Measurements from ENCODE around the gene SREBF1.

SREBF1 gene

DNA sequence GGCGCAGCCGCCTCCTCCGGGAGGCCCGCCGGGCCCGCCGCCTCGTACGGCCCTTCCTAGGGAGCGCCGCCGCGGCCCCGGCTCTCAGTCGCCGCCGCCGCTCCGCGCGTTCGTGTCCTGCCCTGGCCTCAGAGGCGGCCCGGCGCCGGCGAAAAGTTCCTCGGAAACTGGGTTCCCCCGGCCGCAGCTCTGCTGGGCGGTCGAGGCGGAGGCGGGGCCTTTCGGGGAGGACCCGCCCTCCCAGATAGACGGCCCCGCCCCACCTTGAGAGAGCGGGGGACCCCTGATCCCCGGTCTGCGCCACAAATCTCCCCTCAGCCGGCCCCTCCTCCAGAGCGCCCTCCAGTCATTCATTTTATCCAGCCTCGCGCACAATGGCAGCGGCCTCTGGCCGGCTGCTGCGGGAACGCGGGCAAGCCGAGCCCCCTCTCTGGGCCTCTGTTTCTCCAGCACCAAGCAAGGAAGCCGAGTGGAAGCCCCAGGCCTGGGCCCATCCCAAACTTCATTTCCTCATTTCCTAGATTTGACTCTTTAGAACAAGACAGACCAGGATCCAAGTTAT lies at the start of gene SREBF1:
SREBF1 (minus strand) TSS at position 169 of the 562 bp plus-strand sequence. CDS start 169 bp downstream, outside the sequence.
- DNase-seq: no peak

DNA sequence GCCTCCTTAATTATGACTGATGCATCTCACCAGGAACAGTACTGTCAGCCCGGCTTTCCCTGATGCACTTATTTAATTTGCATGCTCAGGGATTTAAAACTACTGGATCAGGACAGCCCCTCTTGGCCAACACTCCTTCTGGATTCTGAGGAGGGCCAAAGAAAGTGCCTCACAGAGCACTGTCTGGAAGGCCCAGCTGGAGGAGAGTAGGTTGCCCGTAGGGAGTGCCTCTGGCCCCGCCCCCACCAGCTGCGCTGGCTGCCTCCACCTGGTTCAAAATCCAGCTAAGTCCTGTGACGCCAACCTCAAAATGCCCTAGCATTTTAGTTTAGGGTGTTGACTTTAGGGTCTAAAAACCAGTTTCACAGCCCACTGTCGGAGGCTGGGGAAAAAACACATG lies 49.4 kb upstream of the SREBF1 start:
- DNase-seq: no peak

DNA sequence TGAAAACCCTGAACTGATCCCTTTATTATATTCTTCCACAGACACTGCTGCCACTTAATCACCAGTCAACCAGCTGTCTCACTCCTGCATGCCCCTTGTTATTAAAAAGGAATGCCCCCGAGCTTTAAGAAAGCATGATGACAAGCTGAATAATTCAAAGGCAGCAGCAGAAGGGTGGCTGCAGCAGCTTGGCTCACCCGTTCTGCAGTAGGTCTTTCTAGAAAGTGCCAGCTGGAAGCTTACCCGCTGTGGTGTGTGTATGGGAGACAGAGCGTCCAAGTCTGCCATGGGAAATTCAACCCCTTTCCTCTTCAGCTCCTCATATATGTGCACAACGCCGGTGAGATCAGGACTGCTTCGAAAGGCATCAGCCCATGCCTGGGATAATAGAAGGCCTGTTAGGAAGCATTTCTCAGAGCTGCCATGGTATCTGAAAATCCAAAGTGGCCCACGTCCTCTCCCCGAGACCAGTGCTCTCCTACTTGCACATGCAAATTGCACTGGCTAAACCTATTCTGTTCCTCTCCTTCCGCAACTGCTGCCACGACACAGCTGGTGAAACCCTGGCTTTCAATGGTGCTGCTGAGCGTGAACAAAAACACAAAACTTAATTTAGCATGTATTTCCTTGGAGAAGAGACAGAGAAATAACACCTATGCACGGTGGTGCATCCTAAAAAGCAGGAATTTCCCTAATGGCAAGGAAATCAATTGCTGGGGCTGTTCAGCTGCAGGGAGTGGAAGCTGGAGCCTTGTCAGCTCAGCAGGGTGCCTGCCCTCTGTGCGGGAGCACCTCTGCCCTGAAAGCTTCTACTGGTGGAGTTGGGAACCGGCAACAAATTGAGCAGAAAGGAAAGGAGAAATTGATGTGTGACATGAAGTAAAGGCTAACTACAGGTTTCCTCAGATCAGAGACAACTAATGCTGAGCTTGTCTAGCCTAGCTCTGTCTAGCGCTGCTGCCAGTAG lies 47.9 kb upstream of the SREBF1 start:
- no peak for DNase-seq

DNA sequence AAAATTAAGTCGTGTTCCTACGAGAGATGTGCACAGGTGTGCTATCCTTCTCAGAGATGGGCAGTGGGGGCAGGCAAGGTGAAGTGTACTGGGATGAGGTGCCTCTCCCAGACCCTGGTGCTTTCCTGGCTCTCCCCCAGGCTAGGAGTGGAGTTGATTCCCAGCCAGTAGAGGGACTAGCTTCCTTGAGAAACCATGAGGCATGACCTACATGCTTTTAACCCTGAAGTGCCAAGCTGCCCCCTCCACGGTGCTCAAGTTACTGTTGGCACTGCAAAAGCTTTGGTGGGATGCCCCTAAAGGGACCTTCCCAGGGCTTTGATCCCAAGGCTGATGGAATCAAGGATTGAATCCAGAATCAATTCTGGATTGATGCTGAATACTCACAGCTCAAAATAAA lies 47.0 kb upstream of the SREBF1 start:
- no peak for DNase-seq

DNA sequence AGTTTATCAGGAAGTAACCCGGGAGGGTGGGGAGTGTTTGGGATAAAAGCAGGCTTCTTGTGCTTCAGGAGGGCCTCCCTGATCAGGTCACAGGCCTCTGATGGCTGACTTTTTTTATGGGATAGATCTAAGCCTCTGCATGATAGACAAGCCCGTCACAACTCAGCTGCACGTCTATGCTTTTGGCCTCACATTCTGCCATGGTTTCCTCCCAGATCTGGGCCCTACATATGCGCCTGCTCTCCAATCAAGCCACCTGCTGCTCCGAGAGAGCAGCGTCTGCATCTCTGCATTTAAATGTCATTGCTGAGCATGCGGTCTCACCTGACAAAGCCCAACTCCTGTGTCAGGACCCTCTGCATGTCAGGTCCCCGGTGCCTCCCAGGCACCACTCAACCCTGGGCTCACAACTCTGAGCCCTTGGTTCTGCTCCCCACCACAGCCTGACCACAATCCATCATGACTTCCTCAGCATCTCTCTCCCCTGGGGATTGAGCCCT lies 45.3 kb upstream of the SREBF1 start:
- DNase-seq: no peak

DNA sequence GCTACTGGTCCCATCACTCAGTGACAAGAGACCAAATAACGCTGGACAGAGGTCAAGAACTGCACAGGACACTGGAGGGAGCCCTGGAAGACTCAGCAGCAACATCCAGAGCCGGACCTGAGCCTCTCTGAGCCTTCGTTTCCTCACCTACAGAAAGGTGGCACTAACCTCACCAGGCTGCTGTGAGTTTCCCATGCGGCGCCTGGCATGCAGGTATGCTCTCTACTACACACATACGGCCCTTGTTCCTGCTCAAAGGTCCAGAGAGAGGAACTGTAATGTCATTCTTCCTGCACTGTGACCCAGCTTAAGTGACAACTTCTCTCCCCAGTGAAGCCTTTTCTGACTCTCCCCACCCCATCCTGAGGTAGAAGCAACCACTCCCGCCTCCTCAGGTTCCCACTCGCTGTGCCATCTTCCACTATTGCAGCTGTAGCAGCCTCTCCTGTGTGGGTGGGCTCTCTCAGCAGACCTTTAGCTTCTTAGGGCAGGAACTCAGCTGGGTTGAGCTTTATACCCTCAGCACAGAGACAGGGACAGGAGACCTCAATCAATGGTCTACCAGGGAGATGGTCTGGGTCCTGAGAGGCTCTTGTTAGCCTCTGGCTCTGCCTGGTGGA lies 43.9 kb upstream of the SREBF1 start:
- DNase-seq: no peak

DNA sequence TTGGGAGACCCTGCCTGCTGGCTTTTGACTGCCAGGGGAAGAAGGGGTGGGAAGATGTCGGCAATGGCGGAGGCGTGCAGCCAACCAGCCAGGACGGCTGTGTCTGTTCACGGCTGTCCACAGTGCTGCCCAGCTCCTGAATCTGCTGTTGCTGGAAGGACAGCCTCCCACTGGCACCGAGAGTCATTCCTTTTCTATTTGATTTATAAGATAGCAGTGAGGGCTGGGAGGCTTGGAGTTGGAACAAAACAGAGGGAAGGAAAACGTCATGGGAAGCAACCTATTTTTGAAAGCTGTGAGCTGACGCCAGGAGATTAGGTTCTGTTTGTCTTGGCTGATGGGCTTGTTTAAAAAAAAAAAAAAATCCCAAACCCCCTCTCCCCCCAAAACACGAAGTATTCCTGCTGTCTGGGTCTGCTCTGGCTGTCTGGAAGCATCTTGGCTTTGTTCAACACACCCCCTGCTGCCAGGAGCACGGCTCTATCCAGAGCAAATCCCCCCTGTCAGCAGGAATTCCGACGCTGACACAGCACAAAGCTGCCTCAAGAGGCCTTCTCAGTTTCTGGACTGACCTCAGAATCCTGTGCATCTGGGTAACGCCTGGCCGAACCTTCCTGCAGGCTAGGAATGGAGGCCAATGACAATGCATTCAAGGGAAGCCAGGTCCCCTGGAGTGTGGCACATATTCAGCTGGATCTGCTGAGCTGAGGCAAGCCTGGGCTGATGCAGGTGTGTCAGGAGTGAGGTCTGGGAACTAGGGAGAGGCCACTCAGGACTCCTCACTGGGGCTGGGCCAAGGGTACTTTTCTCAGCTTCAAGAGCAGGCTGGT lies 41.0 kb upstream of the SREBF1 start:
- DNase-seq: no peak

DNA sequence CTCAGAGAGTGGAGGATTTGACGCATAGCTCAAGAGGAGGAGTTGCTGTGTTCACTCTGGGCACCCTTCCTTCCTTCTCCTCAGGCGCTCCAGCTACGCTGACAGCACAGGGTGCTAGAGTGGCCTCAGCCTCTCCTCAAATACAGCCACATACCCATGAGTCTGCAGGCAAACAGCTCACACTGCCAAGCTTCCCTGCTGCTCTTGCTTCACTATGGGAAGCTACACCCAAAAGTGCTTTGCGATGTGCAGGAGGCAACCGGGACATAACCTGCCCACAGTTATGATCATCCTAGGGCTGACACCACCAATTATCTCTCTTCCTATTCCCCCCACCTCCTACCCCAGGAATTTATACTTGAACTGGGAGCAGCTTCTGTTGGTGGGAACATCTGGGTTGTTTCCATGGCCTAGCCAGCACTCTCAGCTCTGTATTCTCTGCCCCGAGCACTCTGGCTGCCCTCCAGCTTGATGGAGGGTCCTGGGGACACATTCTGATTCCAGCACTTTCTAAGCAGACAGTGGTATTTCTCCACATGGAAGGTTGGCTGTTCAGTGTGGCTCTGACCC lies 40.3 kb upstream of the SREBF1 start:
- no peak for DNase-seq

DNA sequence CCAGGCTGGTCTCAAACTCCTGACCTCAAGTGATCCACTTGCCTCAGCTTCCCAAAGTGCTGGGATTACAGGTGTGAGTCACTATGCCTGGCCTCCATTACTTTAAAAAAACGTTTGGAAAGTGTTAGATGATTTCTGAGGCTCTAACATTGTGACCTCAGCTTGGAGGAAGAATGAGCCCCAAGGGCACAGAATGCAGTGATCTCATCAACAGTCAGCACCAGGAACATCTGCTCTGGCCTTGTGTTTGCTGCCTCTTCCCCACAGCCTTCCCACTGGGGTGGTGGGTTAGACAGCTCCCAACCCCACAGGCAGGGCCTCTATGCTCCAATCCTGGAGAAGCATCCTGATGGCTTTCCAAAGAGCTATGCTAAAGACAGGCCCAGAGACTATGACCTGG lies 37.7 kb upstream of the SREBF1 start:
- DNase-seq: peak; percentile 81

DNA sequence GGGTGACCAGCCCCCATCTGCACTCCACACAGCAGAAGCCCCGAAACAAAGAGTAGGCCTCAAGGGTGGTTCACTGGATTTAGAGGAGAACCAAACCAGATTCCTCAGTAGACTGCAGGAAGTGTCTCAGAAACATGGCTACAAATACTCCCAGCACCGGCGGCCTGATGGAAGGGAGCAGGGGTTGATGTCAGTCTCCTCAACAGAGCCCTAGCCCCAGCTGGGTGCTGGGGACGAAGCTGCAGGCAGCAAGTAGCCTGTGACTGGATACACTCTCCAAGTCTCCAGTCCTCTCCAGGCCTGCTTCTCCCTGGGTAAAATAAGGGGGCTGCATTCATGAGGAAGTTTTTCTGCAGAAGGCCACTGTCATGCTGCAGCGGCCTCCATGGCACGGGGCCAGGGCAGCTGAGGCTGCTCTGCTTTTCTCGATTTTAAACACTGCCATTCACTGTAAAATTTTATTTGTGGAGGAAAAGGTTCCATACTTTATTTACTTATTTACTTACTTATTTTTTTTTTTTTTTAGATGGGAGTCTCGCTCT lies 36.7 kb upstream of the SREBF1 start:
- no peak for DNase-seq

DNA sequence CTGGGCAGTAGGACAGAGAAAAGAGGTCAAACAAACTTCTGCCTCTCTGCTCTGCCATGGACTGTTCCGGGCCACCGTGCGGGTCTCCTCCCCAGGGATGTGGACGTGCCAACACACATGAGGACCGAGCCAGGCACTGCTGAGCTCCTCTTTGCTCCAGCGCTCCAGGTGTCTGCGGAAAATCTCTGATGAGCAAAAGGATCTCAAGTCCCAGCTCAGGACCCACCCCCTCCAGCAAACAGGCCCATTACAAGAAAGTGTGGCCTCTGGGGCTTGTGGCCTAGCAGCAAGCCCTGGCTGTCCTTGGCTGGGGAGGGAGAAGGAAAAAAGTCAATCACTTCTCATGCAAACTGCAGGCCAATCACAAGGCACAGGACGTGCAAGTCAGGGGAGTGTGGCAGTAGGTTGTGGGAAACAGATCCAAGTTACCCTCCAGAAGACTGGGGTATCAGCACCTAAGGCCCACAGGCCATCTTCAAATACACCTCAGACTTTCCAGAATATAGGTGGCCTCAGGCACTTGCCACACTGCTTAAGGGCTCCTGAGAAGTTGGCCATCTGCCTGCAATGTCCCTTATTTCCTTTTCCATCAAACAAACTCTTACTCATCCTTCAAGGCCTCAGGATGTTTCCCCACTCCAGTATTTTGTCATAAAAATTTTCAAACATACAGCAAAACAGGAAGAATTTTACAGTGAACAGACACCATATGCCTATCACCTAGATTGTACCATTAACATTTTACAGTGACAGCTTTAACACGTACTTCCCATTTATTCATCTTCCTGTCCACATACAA lies 36.0 kb upstream of the SREBF1 start:
- no peak for DNase-seq

DNA sequence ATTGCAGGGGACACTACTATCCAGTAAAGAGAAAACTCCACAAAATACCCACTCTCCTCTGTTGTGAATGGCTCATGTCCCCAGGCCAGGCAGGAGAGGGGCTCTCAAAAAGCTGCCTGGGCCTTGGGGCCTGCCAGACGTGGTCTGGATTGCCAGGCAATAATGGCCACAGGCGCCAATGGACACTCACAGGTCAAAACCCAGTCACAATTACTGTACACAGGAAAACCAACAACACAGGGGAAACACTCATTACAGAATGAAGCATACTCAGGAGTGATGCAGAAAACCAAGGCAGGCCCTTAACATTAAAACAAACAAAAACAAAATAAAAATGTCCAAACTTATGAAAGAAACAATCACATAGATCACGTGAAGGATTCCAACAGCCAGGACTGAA lies 35.1 kb upstream of the SREBF1 start:
- no peak for DNase-seq

DNA sequence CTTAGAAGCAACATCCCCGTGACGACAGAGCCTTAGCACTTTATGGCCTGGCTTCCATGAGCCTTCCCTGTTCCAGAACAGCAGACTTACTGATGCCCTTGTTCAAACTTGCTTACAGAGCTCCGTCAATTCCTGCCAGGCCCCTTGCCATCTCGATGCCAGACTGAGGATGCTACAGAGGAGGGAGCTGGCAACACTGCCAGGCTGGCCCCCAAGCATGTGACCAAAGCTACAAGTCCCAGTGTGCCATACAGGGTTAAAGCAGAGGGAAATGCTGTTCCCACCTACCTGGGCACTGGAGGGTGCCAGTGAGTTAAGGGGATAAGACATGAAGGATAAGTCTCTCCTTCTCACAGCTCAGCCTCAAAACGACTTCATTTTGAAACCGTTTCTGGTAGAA lies 33.5 kb upstream of the SREBF1 start:
- no peak for DNase-seq

DNA sequence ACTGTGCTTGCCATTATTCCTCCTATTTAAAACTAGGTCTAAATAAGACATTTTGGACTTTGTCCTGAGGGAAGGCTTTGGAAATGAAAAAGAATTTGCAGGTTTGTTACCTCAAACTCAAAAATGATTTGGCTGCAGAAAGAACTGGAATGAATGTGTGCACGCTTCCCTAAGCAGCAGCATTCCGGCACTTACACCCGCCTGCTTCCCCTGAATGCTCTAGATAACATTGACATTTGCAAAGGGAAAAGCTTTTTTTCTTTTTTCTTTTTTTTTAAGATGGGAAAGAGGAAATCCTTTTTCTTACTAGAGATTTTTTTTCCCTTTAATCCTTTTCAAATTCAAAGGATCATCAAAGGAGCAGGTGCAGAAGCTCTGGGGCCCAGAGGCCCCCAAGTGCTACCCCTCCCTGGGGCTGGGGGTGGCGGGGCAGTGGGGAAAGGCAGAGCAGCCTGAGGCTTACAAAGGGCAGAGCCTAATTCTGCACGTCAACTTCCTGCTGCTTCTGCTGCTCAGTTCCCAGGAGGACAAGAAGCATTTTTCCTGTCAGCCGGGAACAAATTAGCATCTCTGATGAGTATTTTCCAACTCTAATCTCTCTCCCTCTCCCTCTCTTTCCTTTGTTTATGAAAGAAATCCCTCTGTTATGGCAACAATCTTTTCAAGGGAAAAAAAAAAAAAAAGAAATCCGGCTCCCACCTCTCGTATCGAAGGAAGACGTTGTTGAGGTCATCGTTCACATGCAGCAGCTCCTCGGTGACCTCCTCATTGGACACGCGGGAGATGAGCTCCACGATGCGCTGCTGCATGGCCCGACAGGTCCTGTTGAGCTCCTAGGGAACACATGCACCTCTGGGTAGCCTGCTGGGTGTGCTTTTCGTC lies 32.1 kb upstream of the SREBF1 start:
- DNase-seq: no peak

DNA sequence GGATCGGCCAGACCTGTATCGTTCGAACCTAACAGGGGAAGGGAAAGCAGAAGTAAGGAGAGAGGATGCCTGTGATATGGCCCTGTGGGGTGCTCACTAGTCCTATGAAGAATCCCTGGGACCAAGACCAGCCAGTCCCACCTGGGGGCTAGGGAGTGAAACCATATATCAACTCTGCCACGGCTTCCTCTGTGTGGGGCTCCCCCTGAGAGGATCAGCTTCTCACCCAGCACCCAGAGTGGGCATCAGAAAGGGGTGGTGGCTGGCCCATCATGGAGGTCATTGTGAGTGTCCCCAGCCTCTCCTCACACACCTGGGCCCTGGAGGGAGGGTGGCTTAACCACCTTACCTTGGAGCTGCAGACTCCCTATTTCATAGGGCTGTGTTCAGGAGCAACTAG lies 30.1 kb upstream of the SREBF1 start:
- DNase-seq: no peak

DNA sequence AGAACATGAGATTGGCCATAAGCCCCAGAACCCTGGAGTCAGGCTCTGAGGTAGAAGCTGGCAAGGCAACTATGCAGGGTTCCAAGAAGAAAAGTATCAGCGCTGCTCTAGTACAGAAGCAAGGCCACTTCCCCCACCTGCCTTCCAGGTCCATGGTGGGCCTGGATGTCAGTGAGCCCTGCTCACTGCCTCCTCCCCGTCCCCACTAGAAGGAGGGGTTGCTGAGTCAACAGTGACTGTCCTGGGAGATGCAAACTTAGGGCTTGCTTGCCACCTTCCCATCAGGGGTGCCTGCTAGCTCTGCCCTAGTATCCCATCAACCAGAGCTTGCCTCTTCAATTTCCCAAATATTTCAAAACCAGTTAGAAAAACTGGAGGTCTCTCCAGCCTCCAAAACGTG lies 29.6 kb upstream of the SREBF1 start:
- DNase-seq: no peak

DNA sequence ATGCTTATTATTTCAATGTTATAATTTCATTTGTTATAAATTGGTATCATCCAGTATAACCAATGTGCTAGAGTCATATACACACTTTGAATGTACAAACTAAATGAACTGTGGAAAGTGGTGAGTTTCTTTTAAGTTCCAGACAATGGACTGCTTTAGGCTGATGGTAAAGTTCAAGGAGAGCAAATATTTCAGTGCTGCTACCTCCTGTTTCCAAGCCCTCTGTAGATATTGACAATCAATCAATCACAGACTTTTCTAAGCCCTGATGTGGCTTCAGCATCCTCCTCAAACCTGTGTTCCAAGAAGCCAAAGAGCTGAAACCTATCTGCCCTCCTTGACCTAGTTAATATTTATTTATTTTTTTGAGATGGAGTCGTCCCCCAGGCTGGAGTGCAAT lies 28.2 kb upstream of the SREBF1 start:
- no peak for DNase-seq

DNA sequence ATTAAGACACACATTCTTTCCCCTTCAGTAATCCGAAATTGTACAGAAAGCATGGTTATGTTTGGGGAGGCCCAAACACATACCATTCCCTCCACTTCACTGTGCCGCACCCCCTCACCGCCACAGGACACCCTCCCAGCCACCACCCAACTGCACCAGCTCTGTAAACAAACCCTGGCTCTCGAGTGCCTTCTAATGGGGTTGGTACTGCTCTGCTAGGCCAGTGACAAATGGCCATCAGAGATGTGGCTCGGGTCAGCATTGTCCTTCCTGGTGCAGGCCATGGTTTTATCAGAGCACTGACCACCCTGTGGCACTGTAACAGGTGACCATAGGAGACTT lies 24.0 kb upstream of the SREBF1 start:
- no peak for DNase-seq

DNA sequence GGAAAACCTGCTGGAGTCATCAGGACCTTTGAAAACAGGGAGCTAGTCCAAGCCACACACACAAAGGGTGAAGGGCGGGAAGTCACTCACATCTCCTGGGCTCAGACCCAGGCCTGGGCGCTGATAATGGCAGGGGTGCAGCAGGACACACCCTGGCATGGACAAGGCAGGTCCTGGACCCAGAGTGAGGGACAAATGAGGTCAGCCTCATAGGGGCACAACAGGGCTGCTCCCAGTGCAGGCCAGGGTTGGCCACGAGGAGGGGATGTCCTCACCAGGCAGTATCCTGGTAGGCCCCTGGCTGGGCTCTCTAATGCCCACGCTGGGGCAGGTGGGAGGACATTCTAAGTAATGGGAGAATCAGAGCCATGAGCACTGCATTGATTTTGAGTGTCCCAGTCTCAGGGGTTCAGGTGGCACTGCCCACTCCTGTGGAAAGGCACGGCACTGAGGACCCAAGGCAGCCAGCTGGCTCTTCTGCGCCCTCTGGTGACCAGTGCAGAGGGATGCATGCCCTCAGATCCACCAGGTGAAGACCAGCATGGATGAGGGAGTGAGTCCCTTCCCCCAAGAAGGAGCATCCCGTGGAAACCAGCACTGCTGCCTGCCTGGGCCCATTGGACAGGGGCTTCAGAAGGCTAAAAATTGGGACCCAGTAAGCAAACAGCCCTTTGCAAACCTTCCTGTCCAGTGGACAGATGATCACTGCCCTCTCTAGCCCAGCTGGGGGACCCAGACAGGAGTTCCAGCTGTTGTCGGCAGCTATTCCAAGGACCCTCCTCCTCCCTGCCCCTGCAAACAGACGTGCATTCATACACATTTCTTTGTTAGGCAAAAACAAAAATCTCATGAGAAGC lies 23.4 kb upstream of the SREBF1 start:
- DNase-seq: peak; percentile 45

Measured in T1000 (cell line).